Hepatocyte (in vitro differentiated cells): ENCODE measurements around the gene ZNF48.

ENCODE experiments used
- EZH2 ChIP-seq: fragments of 200-600 bp; sonication (generic); IDR thresholded peaks from 2 replicates; pipeline ENCODE4 v1.6.1; 2016; ENCODE audit warnings: antibody characterized with exemption, mild to moderate bottlenecking, borderline replicate concordance
- EZH2phosphoT487 ChIP-seq: fragments of 200-600 bp; sonication (generic); IDR thresholded peaks from one replicate; pipeline ENCODE4 v1.6.1; 2018; ENCODE audit warnings: antibody characterized with exemption, mild to moderate bottlenecking, low read depth, moderate library complexity; ENCODE audit not compliant: unreplicated experiment, severe bottlenecking
- TF ChIP-seq, protein P1 (sequence below): fragments of 200-600 bp; sonication (generic); IDR thresholded peaks from 2 replicates; pipeline ENCODE4 v1.5.1; 2016; ENCODE audit warnings: antibody characterized with exemption, mild to moderate bottlenecking; ENCODE audit not compliant: poor library complexity

DNA sequence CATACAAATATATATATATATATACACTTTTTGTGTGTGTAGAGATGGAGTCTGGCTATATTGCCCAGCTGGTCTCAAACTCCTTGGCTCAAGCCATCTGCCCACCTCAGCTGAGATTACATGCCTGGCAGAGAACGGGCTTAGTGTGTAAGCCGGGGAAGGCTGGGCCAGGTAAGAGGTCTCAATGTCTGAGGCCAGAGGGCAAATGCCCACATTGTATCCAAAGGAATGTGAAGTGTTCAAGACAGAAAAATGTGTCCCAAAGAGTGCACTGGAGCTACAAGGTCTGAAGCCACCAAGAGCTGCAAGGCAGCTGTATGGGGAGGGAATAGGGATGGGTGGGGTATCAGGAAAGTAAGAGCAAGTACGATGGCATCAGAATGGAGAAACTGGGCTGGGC is 48.9 kb upstream of the ZNF48 start:
- TF ChIP-seq, protein P1, sequence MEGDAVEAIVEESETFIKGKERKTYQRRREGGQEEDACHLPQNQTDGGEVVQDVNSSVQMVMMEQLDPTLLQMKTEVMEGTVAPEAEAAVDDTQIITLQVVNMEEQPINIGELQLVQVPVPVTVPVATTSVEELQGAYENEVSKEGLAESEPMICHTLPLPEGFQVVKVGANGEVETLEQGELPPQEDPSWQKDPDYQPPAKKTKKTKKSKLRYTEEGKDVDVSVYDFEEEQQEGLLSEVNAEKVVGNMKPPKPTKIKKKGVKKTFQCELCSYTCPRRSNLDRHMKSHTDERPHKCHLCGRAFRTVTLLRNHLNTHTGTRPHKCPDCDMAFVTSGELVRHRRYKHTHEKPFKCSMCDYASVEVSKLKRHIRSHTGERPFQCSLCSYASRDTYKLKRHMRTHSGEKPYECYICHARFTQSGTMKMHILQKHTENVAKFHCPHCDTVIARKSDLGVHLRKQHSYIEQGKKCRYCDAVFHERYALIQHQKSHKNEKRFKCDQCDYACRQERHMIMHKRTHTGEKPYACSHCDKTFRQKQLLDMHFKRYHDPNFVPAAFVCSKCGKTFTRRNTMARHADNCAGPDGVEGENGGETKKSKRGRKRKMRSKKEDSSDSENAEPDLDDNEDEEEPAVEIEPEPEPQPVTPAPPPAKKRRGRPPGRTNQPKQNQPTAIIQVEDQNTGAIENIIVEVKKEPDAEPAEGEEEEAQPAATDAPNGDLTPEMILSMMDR = no peak
- TF ChIP-seq EZH2 (no peak), EZH2phosphoT487 (no peak)
